B cell (primary cell): ENCODE results near the gene KRTAP2-2. TPM values are rescaled to one million over a fixed set of nuclear protein-coding genes. Genes with fewer than 3 reads are reported as not detected.
"Not testable (repeated sequence)": the region's sequence is repeated elsewhere in the genome, so short reads cannot be mapped to it uniquely, and the experiment has no call there.

Experiments
- ATAC-seq: fragments of 200-7000 bp; cut with Tn5 transposase; one replicate; pipeline ENCODE4 v1.10.0; 2021; ENCODE audit warnings: low read depth, mild to moderate bottlenecking, moderate number of reproducible peaks, moderate library complexity
- CTCF ChIA-PET: fragments of 350-600 bp; sonication (Branson Sonifier 250); formaldehyde crosslinking; loops from one replicate; lab custom pipeline; 2021; ENCODE audit warnings: antibody characterized with exemption, inconsistent platforms; lab: Charles Lee
- POLR2A ChIA-PET: fragments of 350-600 bp; sonication (Branson Sonifier 250); formaldehyde crosslinking; loops from one replicate; lab custom pipeline; 2021; ENCODE audit warnings: antibody characterized with exemption; lab: Charles Lee
- DNase-seq: peaks from one replicate; pipeline ENCODE4 v3.0.0; 2013
- H2AFZ ChIP-seq: 2 replicates; pipeline ENCODE4 v1.6.1; 2012; ENCODE audit warnings: mild to moderate bottlenecking, low read depth, low read length; ENCODE audit not compliant: insufficient read depth, poor library complexity, severe bottlenecking
- H3K27ac ChIP-seq, 2 donors: 1 replicate in 1 of 2; 2 replicates in 1 of 2; pipeline ENCODE4 v1.5.1; 2012 to 2013; ENCODE audit warnings: low read length in 2 of 2, mild to moderate bottlenecking in 2 of 2, moderate library complexity in 1 of 2
- H3K27me3 ChIP-seq, 4 experiments: fragments of 200-600 bp in 1 of 4; sonication (generic) in 1 of 4; replicated peaks in 1 of 4; 1 replicate in 2 of 4; 2 replicates in 2 of 4; pipeline versions ENCODE4 v1.6.1 to v1.7.0; 2013 to 2016; ENCODE audit warnings: low read length in 3 of 4, mild to moderate bottlenecking in 2 of 4, mixed read lengths in 1 of 4, moderate library complexity in 1 of 4; ENCODE audit not compliant: insufficient read depth in 4 of 4, control insufficient read depth in 3 of 4; ENCODE audit errors: control extremely low read depth in 1 of 4
- H3K36me3 ChIP-seq, 2 experiments: replicated peaks in 1 of 2; 1 replicate in 1 of 2; 2 replicates in 1 of 2; pipeline versions ENCODE4 v1.6.1 to v1.7.1; 2013; ENCODE audit warnings: low read length in 1 of 2; ENCODE audit not compliant: insufficient read depth in 2 of 2, control insufficient read depth in 1 of 2; ENCODE audit errors: control extremely low read depth in 1 of 2, extremely low read depth in 1 of 2
- H3K4me1 ChIP-seq, 2 donors: fragments of 200-600 bp in 1 of 2; sonication (generic) in 1 of 2; 1 replicate in 1 of 2; 2 replicates in 1 of 2; pipeline versions ENCODE4 v1.5.1 to v1.6.1; 2013 to 2017; ENCODE audit warnings: low read length in 2 of 2; ENCODE audit not compliant: control insufficient read depth in 2 of 2, insufficient read depth in 2 of 2
- H3K4me2 ChIP-seq: replicated peaks from 2 replicates; pipeline ENCODE3; 2012; ENCODE audit warnings: mild to moderate bottlenecking, low read depth, low read length; ENCODE audit not compliant: poor library complexity, severe bottlenecking
- H3K4me3 ChIP-seq, 5 experiments: fragments of 200-600 bp in 1 of 5; sonication (generic) in 1 of 5; 1 replicate in 3 of 5; 2 replicates in 2 of 5; pipeline versions ENCODE4 v1.5.1 to v1.7.0; 2011 to 2016; ENCODE audit warnings: low read length in 4 of 5, mild to moderate bottlenecking in 4 of 5, low read depth in 2 of 5, control low read depth in 1 of 5, moderate library complexity in 1 of 5; ENCODE audit not compliant: insufficient read depth in 1 of 5; ENCODE audit errors: control extremely low read depth in 1 of 5, extremely low read depth in 1 of 5
- H3K79me2 ChIP-seq: fragments of 200-600 bp; sonication (generic); one replicate; pipeline ENCODE4 v1.6.0; 2016; ENCODE audit warnings: low read length; ENCODE audit not compliant: control insufficient read depth, insufficient read depth
- H3K9ac ChIP-seq: fragments of 200-600 bp; sonication (generic); 2 replicates; pipeline ENCODE4 v1.6.1; 2017; ENCODE audit warnings: mild to moderate bottlenecking, low read length, moderate library complexity
- H3K9me3 ChIP-seq, 3 donors: one replicate each; pipeline versions ENCODE4 v1.6.1 to v1.7.1; 2013; ENCODE audit warnings: low read length in 2 of 3; ENCODE audit not compliant: control insufficient read depth in 2 of 3, insufficient read depth in 1 of 3; ENCODE audit errors: control extremely low read depth in 1 of 3
- H4K20me1 ChIP-seq: 2 replicates; pipeline ENCODE4 v1.6.0; 2012; ENCODE audit warnings: mild to moderate bottlenecking, low read length; ENCODE audit not compliant: insufficient read depth, control insufficient read depth, poor library complexity, severe bottlenecking
- H3K27ac Mint-ChIP-seq: one replicate; pipeline ENCODE4 v1.8.0; 2021; ENCODE audit warnings: mixed read lengths
- H3K27me3 Mint-ChIP-seq: one replicate; pipeline ENCODE4 v1.8.0; 2021; ENCODE audit warnings: mixed read lengths
- H3K4me1 Mint-ChIP-seq: one replicate; pipeline ENCODE4 v1.8.0; 2021; ENCODE audit warnings: mixed read lengths
- H3K4me3 Mint-ChIP-seq: one replicate; pipeline ENCODE4 v1.8.0; 2021; ENCODE audit warnings: mixed read lengths
- H3K9me3 Mint-ChIP-seq: one replicate; pipeline ENCODE4 v1.8.0; 2022; ENCODE audit warnings: mixed read lengths; ENCODE audit not compliant: insufficient read depth
- EZH2 ChIP-seq: IDR thresholded peaks from 2 replicates; pipeline ENCODE4 v1.6.1; 2012; ENCODE audit warnings: borderline replicate concordance, low read depth, mild to moderate bottlenecking, moderate library complexity, low read length; ENCODE audit not compliant: insufficient read depth, poor library complexity, severe bottlenecking
- WGBS: methylation state at CpG from one replicate; pipeline ENCODE4 v1.1.5; 2013; ENCODE audit warnings: missing lambda C conversion rate; ENCODE audit not compliant: insufficient coverage; 5-methylcytosine and 5-hydroxymethylcytosine counted together
- intact Hi-C: fragments of 100-400 bp; cut with micrococcal nuclease; formaldehyde crosslinking; loops from one replicate; pipeline ENCODE4 v1.10.0; 2022
- polyA plus RNA-seq: library from polyadenylated mRNA; depleted of rRNA; stranded (reverse); fragments of >200 nt; gene quantifications from 2 replicates; pipeline ENCODE4 v1.2.3, GENCODE V29; 2012
- total RNA-seq, 2 donors: library from RNA; stranded (reverse); fragments of 120-200 nt in 1 of 2; gene quantifications; 1 replicate in 1 of 2; 2 replicates in 1 of 2; pipeline versions ENCODE4 v1.2.3 to v1.2.4, GENCODE V29; 2013 to 2022
- TF ChIP-seq, protein P1 (sequence below): fragments of 200-600 bp; IDR thresholded peaks from one replicate; pipeline ENCODE4 v1.8.0; 2022; ENCODE audit warnings: antibody characterized with exemption, mild to moderate bottlenecking

The KRTAP2-2 gene
- total and polyA plus RNA-seq, 2 donors (not counting 1 experiment from before 2014, with no cell fraction given) = not detected

DNA sequence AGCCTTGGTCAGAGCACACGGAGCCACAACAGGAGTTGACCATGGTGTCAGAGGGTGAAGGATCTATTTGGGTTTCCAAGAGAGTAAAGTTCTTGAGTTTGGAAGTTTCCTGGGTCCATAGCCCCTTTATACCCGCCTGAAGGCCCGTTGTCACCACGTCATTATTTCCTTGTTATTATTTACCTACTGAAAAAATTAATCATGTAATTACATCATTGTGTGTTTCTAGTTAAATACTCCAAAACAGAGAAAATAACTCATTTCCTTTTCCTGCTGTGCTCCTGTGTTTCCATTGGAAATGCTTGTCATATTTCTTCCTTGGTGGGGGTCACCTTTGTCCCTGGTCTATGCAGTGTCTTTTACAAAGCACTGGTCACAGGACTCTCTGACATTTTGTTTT lies 43.0 kb upstream of the KRTAP2-2 start, which contains the start of gene KRTAP4-8:
Gene KRTAP4-8 (minus strand): TSS at position 101 of the 400 bp plus-strand sequence. CDS start 58 bp downstream, at position 43.
- Mint-ChIP-seq H3K4me1 (peaks cover 8% of the 10 kb centered on the region), H3K27ac (no peak within 1 kb of the TSS), H3K27me3 (peaks cover 31% of the 10 kb centered on the region), H3K9me3 (peaks cover 1% of the 10 kb centered on the region), H3K4me3 (no peak within 1 kb of the TSS)
- no peak within 1 kb of the TSS for H3K27ac ChIP-seq
- H2AFZ ChIP-seq = no peak within 1 kb of the TSS
- peaks cover 0 to 5% (median 0%) of the 10 kb centered on the region in 4 experiments for H3K27me3 ChIP-seq
- 100% methylated on average over 1 of the region's 4 CpGs for WGBS
- no peak within 1 kb of the TSS for H3K4me2 ChIP-seq
- ATAC-seq (no peak), DNase-seq (no peak)
- H3K79me2 ChIP-seq = no peaks in the 10 kb centered on the region
- ChIA-PET POLR2A (no interaction called here), CTCF (no interaction called here)
- intact Hi-C loops = no loop called here
- TF ChIP-seq, protein P1, sequence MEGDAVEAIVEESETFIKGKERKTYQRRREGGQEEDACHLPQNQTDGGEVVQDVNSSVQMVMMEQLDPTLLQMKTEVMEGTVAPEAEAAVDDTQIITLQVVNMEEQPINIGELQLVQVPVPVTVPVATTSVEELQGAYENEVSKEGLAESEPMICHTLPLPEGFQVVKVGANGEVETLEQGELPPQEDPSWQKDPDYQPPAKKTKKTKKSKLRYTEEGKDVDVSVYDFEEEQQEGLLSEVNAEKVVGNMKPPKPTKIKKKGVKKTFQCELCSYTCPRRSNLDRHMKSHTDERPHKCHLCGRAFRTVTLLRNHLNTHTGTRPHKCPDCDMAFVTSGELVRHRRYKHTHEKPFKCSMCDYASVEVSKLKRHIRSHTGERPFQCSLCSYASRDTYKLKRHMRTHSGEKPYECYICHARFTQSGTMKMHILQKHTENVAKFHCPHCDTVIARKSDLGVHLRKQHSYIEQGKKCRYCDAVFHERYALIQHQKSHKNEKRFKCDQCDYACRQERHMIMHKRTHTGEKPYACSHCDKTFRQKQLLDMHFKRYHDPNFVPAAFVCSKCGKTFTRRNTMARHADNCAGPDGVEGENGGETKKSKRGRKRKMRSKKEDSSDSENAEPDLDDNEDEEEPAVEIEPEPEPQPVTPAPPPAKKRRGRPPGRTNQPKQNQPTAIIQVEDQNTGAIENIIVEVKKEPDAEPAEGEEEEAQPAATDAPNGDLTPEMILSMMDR = no peak
- TF ChIP-seq EZH2 = no peak
- no peak within 1 kb of the TSS for H3K9ac ChIP-seq
- H3K4me3 ChIP-seq = no peak within 1 kb of the TSS
- H3K36me3 ChIP-seq = no peaks in the 10 kb centered on the region
- H3K9me3 ChIP-seq = peaks cover 0 to 15% (median 0%) of the 10 kb centered on the region in 3 donors
- peaks cover 4 to 7% of the 10 kb centered on the region in 2 donors for H3K4me1 ChIP-seq
- H4K20me1 ChIP-seq = no peaks in the 10 kb centered on the region

GRCh38 chr17:41096055-41096454 lies 41.0 kb upstream of the KRTAP2-2 start:
- no peak overlapping the region for H3K27ac Mint-ChIP-seq
- Histone ChIP-seq H3K4me1 (peaks cover 4 to 7% of the 10 kb centered on the region in 2 donors), H3K27ac (no peak overlapping the region), H3K36me3 (no peaks in the 10 kb centered on the region), H3K27me3 (peaks cover 0 to 5% (median 0%) of the 10 kb centered on the region in 4 experiments), H3K9ac (no peak overlapping the region), H4K20me1 (no peaks in the 10 kb centered on the region), H3K79me2 (no peaks in the 10 kb centered on the region), H2AFZ (no peak overlapping the region), H3K9me3 (peaks cover 0 to 11% (median 0%) of the 10 kb centered on the region in 3 donors), H3K4me2 (no peak overlapping the region), H3K4me3 (no peak overlapping the region)
- peaks cover 2% of the 10 kb centered on the region for H3K9me3 Mint-ChIP-seq
- WGBS = 88% methylated on average over 5 of the region's 7 CpGs
- DNase-seq (no peak), ATAC-seq (no peak)
- H3K4me3 Mint-ChIP-seq = no peak overlapping the region
- ChIA-PET CTCF (no interaction called here), POLR2A (no interaction called here)
- intact Hi-C loops = no loop called here
- H3K27me3 Mint-ChIP-seq = peaks cover 29% of the 10 kb centered on the region
- H3K4me1 Mint-ChIP-seq = peaks cover 8% of the 10 kb centered on the region
- TF ChIP-seq, protein P1 = no peak
- TF ChIP-seq EZH2 = no peak

- DNase-seq, H3K4me3 ChIP-seq, H3K27ac ChIP-seq, ATAC-seq, H3K4me3 Mint-ChIP-seq, H3K4me1 Mint-ChIP-seq, H3K36me3 ChIP-seq, POLR2A ChIA-PET, H3K79me2 ChIP-seq, H4K20me1 ChIP-seq, H3K27me3 ChIP-seq, H3K9ac ChIP-seq, H3K27ac Mint-ChIP-seq, H2AFZ ChIP-seq, CTCF ChIA-PET, H3K4me1 ChIP-seq, H3K4me2 ChIP-seq, H3K9me3 Mint-ChIP-seq, H3K9me3 ChIP-seq, intact Hi-C loops: not testable (repeated sequence)
- 57% methylated on average over 1 of the region's 4 CpGs for WGBS
- H3K27me3 Mint-ChIP-seq = peaks cover 16% of the 10 kb centered on the region
These were observed 33.8 kb upstream of the KRTAP2-2 start for GRCh38 chr17:41088760-41089352.
